Measurements from ENCODE around the gene KRTAP5-4.
"Not testable (repeated sequence)": the region's sequence is repeated elsewhere in the genome, so short reads cannot be mapped to it uniquely, and the experiment has no call there.

- TF ChIP-seq CTCF, POLR2A (IDR thresholded peaks at IDR 0.05): not testable (repeated sequence)
Observed at GRCh38 chr11:1598406-1598805, 23.5 kb downstream of the KRTAP5-4 start.
